ENCODE measurements around the gene CDC37L1. TPM values are rescaled to one million over a fixed set of nuclear protein-coding genes. Genes with fewer than 3 reads are reported as not detected.

Gene CDC37L1
- total and polyA plus RNA-seq, 9 of the 15 experiments (the other 6 are each of a cell fraction or from before 2014, with no cell fraction given), result 1.5 to 7.9 (median 6.0) TPM

DNA sequence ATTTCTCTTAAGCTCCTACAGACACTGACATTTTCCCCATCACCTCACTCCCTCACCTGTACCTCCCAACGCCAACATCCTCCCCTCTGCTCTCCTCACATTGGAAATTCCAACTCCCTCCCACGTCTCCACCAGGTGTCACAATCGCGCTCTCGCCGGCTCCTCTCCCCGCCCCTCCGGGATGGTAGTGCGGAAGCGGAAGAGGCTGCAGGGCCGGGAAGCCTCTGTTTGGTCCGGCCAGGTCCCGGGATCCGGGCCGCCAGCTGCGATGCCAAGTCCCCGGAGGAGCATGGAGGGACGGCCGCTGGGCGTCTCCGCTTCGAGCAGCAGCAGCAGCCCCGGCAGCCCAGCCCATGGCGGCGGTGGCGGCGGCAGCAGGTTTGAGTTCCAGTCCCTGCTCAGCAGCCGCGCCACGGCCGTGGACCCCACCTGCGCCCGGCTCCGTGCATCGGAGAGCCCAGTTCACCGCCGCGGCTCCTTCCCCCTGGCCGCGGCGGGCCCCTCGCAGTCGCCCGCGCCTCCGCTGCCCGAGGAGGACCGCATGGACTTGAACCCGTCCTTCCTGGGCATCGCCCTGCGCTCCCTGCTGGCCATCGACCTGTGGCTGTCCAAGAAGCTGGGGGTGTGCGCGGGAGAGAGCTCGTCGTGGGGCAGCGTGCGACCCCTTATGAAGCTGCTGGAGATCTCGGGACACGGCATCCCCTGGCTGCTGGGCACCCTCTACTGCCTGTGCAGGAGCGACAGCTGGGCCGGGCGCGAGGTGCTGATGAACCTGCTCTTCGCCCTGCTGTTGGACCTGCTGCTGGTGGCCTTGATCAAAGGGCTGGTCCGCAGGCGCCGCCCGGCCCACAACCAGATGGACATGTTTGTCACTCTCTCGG is 17.0 kb upstream of the CDC37L1 start, which contains the start of gene PLPP6 (continued):
- TF ChIP-seq, protein P1, sequence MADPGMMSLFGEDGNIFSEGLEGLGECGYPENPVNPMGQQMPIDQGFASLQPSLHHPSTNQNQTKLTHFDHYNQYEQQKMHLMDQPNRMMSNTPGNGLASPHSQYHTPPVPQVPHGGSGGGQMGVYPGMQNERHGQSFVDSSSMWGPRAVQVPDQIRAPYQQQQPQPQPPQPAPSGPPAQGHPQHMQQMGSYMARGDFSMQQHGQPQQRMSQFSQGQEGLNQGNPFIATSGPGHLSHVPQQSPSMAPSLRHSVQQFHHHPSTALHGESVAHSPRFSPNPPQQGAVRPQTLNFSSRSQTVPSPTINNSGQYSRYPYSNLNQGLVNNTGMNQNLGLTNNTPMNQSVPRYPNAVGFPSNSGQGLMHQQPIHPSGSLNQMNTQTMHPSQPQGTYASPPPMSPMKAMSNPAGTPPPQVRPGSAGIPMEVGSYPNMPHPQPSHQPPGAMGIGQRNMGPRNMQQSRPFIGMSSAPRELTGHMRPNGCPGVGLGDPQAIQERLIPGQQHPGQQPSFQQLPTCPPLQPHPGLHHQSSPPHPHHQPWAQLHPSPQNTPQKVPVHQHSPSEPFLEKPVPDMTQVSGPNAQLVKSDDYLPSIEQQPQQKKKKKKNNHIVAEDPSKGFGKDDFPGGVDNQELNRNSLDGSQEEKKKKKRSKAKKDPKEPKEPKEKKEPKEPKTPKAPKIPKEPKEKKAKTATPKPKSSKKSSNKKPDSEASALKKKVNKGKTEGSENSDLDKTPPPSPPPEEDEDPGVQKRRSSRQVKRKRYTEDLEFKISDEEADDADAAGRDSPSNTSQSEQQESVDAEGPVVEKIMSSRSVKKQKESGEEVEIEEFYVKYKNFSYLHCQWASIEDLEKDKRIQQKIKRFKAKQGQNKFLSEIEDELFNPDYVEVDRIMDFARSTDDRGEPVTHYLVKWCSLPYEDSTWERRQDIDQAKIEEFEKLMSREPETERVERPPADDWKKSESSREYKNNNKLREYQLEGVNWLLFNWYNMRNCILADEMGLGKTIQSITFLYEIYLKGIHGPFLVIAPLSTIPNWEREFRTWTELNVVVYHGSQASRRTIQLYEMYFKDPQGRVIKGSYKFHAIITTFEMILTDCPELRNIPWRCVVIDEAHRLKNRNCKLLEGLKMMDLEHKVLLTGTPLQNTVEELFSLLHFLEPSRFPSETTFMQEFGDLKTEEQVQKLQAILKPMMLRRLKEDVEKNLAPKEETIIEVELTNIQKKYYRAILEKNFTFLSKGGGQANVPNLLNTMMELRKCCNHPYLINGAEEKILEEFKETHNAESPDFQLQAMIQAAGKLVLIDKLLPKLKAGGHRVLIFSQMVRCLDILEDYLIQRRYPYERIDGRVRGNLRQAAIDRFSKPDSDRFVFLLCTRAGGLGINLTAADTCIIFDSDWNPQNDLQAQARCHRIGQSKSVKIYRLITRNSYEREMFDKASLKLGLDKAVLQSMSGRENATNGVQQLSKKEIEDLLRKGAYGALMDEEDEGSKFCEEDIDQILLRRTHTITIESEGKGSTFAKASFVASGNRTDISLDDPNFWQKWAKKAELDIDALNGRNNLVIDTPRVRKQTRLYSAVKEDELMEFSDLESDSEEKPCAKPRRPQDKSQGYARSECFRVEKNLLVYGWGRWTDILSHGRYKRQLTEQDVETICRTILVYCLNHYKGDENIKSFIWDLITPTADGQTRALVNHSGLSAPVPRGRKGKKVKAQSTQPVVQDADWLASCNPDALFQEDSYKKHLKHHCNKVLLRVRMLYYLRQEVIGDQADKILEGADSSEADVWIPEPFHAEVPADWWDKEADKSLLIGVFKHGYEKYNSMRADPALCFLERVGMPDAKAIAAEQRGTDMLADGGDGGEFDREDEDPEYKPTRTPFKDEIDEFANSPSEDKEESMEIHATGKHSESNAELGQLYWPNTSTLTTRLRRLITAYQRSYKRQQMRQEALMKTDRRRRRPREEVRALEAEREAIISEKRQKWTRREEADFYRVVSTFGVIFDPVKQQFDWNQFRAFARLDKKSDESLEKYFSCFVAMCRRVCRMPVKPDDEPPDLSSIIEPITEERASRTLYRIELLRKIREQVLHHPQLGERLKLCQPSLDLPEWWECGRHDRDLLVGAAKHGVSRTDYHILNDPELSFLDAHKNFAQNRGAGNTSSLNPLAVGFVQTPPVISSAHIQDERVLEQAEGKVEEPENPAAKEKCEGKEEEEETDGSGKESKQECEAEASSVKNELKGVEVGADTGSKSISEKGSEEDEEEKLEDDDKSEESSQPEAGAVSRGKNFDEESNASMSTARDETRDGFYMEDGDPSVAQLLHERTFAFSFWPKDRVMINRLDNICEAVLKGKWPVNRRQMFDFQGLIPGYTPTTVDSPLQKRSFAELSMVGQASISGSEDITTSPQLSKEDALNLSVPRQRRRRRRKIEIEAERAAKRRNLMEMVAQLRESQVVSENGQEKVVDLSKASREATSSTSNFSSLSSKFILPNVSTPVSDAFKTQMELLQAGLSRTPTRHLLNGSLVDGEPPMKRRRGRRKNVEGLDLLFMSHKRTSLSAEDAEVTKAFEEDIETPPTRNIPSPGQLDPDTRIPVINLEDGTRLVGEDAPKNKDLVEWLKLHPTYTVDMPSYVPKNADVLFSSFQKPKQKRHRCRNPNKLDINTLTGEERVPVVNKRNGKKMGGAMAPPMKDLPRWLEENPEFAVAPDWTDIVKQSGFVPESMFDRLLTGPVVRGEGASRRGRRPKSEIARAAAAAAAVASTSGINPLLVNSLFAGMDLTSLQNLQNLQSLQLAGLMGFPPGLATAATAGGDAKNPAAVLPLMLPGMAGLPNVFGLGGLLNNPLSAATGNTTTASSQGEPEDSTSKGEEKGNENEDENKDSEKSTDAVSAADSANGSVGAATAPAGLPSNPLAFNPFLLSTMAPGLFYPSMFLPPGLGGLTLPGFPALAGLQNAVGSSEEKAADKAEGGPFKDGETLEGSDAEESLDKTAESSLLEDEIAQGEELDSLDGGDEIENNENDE (IDR thresholded peaks at IDR 0.05; ENCODE audit: low read depth, low read length), result no peak
- TF ChIP-seq RFX5 (IDR thresholded peaks at IDR 0.05; ENCODE audit: low read depth, low read length) (no peak), ZBTB17 (CRISPR knock-in tag; IDR thresholded peaks at IDR 0.05) (0 out of 2 replicates have a peak, but pooled peaks have one; percentile 14), MCM5 (IDR thresholded peaks at IDR 0.05; ENCODE audit: low read depth) (no peak), ZNF197 (CRISPR knock-in tag; IDR thresholded peaks at IDR 0.05; ENCODE audit: low read depth) (no peak), EGR1 (conservative IDR thresholded peaks at IDR 0.05) (peak; percentile 59)
- TF ChIP-seq, protein P2, sequence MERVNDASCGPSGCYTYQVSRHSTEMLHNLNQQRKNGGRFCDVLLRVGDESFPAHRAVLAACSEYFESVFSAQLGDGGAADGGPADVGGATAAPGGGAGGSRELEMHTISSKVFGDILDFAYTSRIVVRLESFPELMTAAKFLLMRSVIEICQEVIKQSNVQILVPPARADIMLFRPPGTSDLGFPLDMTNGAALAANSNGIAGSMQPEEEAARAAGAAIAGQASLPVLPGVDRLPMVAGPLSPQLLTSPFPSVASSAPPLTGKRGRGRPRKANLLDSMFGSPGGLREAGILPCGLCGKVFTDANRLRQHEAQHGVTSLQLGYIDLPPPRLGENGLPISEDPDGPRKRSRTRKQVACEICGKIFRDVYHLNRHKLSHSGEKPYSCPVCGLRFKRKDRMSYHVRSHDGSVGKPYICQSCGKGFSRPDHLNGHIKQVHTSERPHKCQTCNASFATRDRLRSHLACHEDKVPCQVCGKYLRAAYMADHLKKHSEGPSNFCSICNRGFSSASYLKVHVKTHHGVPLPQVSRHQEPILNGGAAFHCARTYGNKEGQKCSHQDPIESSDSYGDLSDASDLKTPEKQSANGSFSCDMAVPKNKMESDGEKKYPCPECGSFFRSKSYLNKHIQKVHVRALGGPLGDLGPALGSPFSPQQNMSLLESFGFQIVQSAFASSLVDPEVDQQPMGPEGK (CRISPR knock-in tag; IDR thresholded peaks at IDR 0.05; ENCODE audit: borderline replicate concordance), result no peak
- TF ChIP-seq, protein P3, sequence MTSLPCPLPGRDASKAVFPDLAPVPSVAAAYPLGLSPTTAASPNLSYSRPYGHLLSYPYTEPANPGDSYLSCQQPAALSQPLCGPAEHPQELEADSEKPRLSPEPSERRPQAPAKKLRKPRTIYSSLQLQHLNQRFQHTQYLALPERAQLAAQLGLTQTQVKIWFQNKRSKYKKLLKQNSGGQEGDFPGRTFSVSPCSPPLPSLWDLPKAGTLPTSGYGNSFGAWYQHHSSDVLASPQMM (CRISPR knock-in tag; IDR thresholded peaks at IDR 0.05), result no peak
- TF ChIP-seq, protein P4, sequence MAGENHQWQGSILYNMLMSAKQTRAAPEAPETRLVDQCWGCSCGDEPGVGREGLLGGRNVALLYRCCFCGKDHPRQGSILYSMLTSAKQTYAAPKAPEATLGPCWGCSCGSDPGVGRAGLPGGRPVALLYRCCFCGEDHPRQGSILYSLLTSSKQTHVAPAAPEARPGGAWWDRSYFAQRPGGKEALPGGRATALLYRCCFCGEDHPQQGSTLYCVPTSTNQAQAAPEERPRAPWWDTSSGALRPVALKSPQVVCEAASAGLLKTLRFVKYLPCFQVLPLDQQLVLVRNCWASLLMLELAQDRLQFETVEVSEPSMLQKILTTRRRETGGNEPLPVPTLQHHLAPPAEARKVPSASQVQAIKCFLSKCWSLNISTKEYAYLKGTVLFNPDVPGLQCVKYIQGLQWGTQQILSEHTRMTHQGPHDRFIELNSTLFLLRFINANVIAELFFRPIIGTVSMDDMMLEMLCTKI (IDR thresholded peaks at IDR 0.05; ENCODE audit: partially characterized antibody), result no peak
